UCSD-AML1 (cell line): ENCODE measurements around the gene LRRC28.

Experiments used
- DNase-seq: peaks from one replicate; lab custom pipeline; 2025; ENCODE audit not compliant: unreplicated experiment; lab: John Stamatoyannopoulos, UW

LRRC28 gene

GRCh38 chr15:99414755-99415731 lies 163.8 kb downstream of the LRRC28 start:
- no peak for DNase-seq

- no peak for DNase-seq
These were observed 165.2 kb downstream of the LRRC28 start for GRCh38 chr15:99416191-99417188.

GRCh38 chr15:99421172-99421656 lies 169.9 kb downstream of the LRRC28 start:
- DNase-seq: no peak

- DNase-seq: no peak
These were observed 170.5 kb downstream of the LRRC28 start for GRCh38 chr15:99421758-99422157.

- DNase-seq: no peak
These were observed 172.2 kb downstream of the LRRC28 start for GRCh38 chr15:99423186-99424130.

GRCh38 chr15:99424131-99424571 lies 172.9 kb downstream of the LRRC28 start:
- no peak for DNase-seq

GRCh38 chr15:99424978-99425656 lies 173.8 kb downstream of the LRRC28 start:
- peak; percentile 76 for DNase-seq

GRCh38 chr15:99425657-99426301 lies 174.5 kb downstream of the LRRC28 start:
- DNase-seq: peak; percentile 52

- DNase-seq: no peak
These were observed 175.3 kb downstream of the LRRC28 start for GRCh38 chr15:99426431-99427105.

- DNase-seq: no peak
These were observed 175.9 kb downstream of the LRRC28 start for GRCh38 chr15:99427210-99427609.

GRCh38 chr15:99427668-99428361 lies 176.5 kb downstream of the LRRC28 start:
- DNase-seq: no peak

- DNase-seq: no peak
These were observed 178.4 kb downstream of the LRRC28 start for GRCh38 chr15:99429681-99430081.

GRCh38 chr15:99430881-99431401 lies 179.7 kb downstream of the LRRC28 start:
- no peak for DNase-seq

- DNase-seq: no peak
These were observed 180.4 kb downstream of the LRRC28 start for GRCh38 chr15:99431661-99432091.

GRCh38 chr15:99432271-99433025 lies 181.2 kb downstream of the LRRC28 start:
- no peak for DNase-seq

GRCh38 chr15:99433026-99433756 lies 181.9 kb downstream of the LRRC28 start:
- DNase-seq: no peak
